Measurements from ENCODE around the gene MYRF.

MYRF gene

DNA sequence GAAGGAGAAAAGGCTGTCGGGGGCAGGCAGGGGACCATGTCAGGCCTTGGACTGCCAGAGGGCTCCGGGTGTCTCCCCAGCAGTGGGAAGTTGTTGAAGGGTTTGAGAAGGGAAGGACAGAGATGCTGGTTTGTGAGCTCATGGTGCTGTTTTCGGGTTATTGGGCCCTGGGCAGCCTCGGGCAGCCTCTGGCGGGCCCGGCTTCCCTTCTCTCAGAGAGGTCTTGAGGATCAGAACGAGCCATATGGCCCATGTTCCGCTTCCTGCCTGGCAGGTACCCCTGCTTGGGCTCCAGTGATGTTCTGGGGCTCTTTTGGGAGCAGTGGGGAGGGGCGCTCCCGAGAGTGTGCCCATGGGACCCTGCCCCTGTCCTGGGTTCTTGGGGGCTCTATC, 9.8 kb downstream of the MYRF start:
- no peak for DNase-seq

GRCh38 chr11:61762798-61763197, 10.4 kb downstream of the MYRF start:
- no peak for DNase-seq

- DNase-seq: no peak
Observed at GRCh38 chr11:61763930-61764605, 11.6 kb downstream of the MYRF start.

GRCh38 chr11:61764606-61765260, 12.3 kb downstream of the MYRF start:
- no peak for DNase-seq

- no peak for DNase-seq
Observed at GRCh38 chr11:61765550-61766253, 13.3 kb downstream of the MYRF start.

DNA sequence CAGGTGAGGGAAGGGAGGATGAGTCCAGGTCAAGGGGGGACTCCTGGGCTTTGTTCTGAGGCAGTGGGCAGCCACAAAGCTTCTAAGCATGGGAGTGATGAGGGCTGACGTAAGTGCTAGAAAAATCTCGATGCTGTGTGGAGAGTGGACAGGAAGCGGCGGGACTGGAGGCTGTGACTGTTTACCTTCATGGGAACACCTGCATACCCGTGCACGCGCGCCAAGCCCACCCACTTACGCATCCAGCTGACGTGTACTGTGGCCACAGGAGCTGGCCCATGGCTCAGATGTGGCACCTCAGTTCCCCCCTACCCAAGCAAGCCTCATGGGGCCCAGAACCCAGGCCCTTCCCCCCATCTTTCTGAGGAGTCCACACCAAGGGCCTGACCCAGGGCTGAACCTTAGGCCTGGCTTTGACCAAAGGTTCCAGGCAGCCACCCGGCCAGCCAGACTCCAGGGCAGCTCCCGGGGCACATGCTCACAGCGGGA, 14.0 kb downstream of the MYRF start:
- no peak for DNase-seq

GRCh38 chr11:61768376-61769076, 16.1 kb downstream of the MYRF start:
- DNase-seq: no peak

GRCh38 chr11:61769169-61769920, 16.9 kb downstream of the MYRF start:
- DNase-seq: no peak

DNA sequence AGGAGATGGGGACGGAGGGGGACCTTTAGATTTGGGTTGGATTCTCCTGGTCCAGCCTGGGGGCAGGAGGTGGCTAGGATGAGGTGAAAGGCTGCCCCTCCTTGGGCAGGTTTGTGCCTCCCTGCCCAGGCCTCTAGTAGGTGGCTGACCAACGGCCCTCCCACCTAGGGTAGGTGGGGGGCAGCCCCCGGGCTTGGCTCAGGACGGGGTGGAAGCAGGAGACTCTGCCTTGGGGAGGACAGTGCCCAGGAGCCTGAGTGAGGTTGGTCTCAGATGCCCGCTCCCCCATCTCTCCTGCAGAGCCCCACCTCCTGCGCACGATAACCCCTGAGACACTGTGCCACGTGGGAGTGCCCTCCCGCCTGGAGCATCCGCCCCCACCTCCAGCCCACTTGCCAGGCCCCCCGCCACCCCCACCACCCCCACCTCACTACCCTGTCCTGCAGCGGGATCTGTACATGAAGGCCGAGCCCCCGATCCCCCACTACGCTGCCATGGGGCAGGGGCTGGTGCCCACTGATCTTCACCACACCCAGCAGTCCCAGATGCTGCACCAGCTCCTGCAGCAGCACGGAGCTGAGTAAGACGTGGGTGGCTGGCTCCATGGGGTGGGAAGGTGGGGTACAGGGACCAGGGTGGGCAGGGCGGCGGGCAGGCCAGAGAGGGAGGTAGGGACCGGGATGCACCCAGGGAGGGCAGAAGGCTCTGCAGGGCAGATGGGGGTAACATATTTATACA, 17.7 kb downstream of the MYRF start:
- DNase-seq: no peak

DNA sequence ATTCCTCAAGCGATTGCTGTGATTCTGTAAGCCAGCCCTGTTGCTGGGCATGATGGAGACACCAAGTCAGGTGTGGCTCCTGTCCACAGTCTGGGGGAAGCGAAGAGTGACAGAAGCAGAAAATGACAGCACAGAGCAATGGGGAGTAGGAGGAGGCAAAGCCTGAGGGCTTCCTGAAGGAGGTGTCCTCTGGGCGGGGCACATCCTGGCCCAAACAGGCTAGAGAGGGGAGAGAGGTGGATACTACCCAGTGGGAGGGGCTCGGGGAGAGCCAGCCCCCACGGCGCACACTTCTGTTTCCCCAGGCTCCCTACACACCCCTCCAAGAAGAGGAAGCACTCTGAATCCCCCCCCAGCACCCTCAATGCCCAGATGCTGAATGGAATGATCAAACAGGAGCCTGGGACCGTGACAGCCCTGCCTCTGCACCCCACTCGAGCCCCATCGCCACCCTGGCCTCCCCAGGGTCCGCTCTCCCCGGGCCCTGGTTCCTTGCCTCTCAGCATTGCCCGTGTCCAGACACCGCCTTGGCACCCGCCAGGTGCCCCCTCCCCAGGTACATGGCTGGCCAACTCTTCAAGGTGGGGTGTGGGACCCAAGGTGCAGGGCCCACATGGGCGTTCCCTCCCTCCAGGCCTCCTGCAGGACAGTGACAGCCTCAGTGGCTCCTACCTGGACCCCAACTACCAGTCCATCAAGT, 18.9 kb downstream of the MYRF start:
- DNase-seq: no peak

DNA sequence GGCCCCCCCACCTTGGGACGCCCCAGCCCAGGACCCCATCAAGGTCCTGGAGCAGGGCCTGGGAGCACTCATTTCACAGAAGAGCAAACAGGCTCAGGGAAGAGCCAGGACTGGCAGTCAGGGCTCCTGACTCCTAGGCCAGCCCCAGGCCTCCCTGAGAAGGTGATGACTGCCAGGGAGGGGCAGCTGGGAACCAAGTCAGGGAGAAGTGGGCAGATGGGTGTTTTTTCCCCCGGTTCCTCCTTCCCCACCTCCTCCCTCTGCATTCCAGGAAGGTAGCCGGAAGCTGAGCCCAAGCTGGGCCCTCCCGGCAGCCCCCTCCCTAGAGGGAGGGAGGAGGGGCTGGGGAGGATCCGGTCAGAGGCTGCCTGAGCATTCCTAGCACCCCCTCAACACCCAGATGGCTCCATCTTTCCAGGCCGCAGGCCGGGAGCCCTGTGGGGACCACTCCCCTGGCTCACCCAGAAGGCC, 19.6 kb downstream of the MYRF start:
- no peak for DNase-seq

DNA sequence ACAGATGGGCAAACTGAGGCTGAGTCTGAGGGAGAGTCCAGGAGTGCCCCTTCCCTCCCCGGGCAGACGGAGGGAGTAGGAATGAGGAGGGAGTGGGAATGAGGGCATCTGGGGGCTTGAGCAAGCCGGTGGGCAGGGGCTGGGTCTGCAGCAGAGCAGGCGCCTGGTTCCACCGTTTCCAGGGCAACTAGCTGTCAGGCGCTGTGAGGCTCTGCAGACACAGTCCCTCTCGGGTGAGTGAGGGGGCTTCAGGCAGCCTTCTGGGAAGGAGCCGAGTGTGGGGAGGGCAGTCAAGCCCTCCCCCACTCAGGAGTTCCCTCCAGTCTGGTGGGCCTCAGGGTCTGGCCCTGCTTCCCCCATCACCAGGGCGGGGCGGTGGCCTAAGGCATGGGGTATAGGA, 20.9 kb downstream of the MYRF start:
- no peak for DNase-seq

DNA sequence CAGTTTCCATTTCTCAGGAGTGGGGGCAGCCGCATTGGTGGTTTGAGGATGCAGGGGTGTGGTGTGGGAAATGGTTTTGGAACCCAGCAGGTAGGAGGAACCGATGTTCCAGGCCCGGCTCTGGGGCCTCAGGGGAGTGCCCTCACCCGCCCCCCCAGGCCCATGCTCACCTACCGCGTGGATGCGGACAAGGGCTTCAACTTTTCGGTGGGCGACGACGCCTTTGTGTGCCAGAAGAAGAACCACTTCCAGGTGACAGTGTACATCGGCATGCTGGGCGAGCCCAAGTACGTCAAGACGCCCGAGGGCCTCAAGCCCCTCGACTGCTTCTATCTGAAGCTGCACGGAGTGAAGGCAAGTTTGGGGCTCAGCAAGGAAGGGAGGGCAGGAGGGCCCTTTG, 21.4 kb downstream of the MYRF start:
- no peak for DNase-seq

- DNase-seq: no peak
Observed at GRCh38 chr11:61774411-61774810, 22.0 kb downstream of the MYRF start.

DNA sequence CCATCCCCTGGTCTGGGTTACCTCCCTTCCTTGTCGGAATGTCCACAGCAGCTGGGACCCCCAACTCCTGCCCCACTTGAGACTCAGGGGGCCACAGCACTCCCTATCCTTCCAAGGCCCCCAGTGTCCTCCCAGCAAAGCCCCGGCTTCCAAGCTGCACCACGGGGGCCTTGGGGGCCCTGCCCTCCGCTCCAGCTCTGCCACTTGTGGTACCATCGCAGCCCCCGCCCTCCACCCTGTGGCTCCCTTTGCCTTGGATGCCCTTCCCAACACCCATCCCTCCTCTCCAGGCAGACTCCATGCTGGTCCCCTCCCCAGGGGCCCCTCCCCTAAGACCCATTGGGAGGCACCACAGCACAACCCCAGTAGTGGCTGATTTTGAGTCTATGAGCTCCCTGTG, 22.7 kb downstream of the MYRF start:
- no peak for DNase-seq

- DNase-seq: peak; percentile 29
Observed at GRCh38 chr11:61775606-61776554, 23.4 kb downstream of the MYRF start.

- DNase-seq: peak; percentile 57
Observed at GRCh38 chr11:61776561-61777075, 24.2 kb downstream of the MYRF start.

GRCh38 chr11:61777234-61778090, 25.0 kb downstream of the MYRF start:
- peak; percentile 78 for DNase-seq

Data from CD4-positive, alpha-beta T cell treated with Interleukin-10 for 1 hour (primary cell).